Measurements from ENCODE around the gene TXNRD1. TPM values are rescaled to one million over a fixed set of nuclear protein-coding genes. Genes with fewer than 3 reads are reported as not detected.

Gene TXNRD1
- total and polyA plus RNA-seq, 2 donors (not counting 1 experiment from before 2014, with no cell fraction given), result 436 to 1,000 TPM

GRCh38 chr12:104167519-104168458 lies 47.8 kb upstream of the TXNRD1 start:
- no peak overlapping the region for H3K9ac ChIP-seq (ENCODE audit: insufficient read depth, low read length)
- DNase-seq (ENCODE audit: low read depth in 2 of 2), result no peak
- no peaks in the 10 kb centered on the region for H3K9me3 ChIP-seq (ENCODE audit: control insufficient read depth, insufficient read depth, low read depth, low read length)
- H3K79me2 ChIP-seq (ENCODE audit: control insufficient read depth, insufficient read depth, low read length), result no peaks in the 10 kb centered on the region
- no peaks in the 10 kb centered on the region for H3K27me3 ChIP-seq (ENCODE audit: control insufficient read depth, insufficient read depth, low read length)
- H4K20me1 ChIP-seq (ENCODE audit: control insufficient read depth, extremely low read depth, insufficient read depth, low read length), result no peaks in the 10 kb centered on the region
- TF ChIP-seq CTCF (conservative IDR thresholded peaks at IDR 0.05 in 1 of 2, IDR thresholded peaks at IDR 0.05 in 1 of 2; ENCODE audit: low read depth in 1 of 2, low read length in 2 of 2) (no peak), EZH2 (IDR thresholded peaks at IDR 0.05; ENCODE audit: low read length, missing control alignments) (no peak)
- H3K4me1 ChIP-seq (ENCODE audit: control insufficient read depth, extremely low read depth, insufficient read depth, low read length), result no peaks in the 10 kb centered on the region
- no peaks in the 10 kb centered on the region for H3K36me3 ChIP-seq (ENCODE audit: control insufficient read depth, insufficient read depth, low read length)
- no peak overlapping the region for H3K4me3 ChIP-seq (replicated peaks in 1 of 4; ENCODE audit: control extremely low read depth in 1 of 4, insufficient read depth in 1 of 4, low read depth in 3 of 4, low read length in 4 of 4)
- no peak overlapping the region for H3K4me2 ChIP-seq (ENCODE audit: extremely low read depth, insufficient read depth, low read length)
- H2AFZ ChIP-seq (ENCODE audit: low read length), result no peak overlapping the region
- no peak overlapping the region for H3K27ac ChIP-seq (ENCODE audit: insufficient read depth, low read length)

- H3K27me3 ChIP-seq (ENCODE audit: control insufficient read depth, insufficient read depth, low read length), result no peaks in the 10 kb centered on the region
- no peaks in the 10 kb centered on the region for H4K20me1 ChIP-seq (ENCODE audit: control insufficient read depth, extremely low read depth, insufficient read depth, low read length)
- H3K79me2 ChIP-seq (ENCODE audit: control insufficient read depth, insufficient read depth, low read length), result no peaks in the 10 kb centered on the region
- no peak overlapping the region for H3K4me2 ChIP-seq (ENCODE audit: extremely low read depth, insufficient read depth, low read length)
- H3K27ac ChIP-seq (ENCODE audit: insufficient read depth, low read length), result no peak overlapping the region
- no peak overlapping the region for H3K9ac ChIP-seq (ENCODE audit: insufficient read depth, low read length)
- no peak for DNase-seq (ENCODE audit: low read depth in 2 of 2)
- TF ChIP-seq CTCF (conservative IDR thresholded peaks at IDR 0.05 in 1 of 2, IDR thresholded peaks at IDR 0.05 in 1 of 2; ENCODE audit: low read depth in 1 of 2, low read length in 2 of 2) (no peak), EZH2 (IDR thresholded peaks at IDR 0.05; ENCODE audit: low read length, missing control alignments) (no peak)
- no peaks in the 10 kb centered on the region for H3K36me3 ChIP-seq (ENCODE audit: control insufficient read depth, insufficient read depth, low read length)
- no peak overlapping the region for H3K4me3 ChIP-seq (replicated peaks in 1 of 4; ENCODE audit: control extremely low read depth in 1 of 4, insufficient read depth in 1 of 4, low read depth in 3 of 4, low read length in 4 of 4)
- H3K4me1 ChIP-seq (ENCODE audit: control insufficient read depth, extremely low read depth, insufficient read depth, low read length), result no peaks in the 10 kb centered on the region
- H2AFZ ChIP-seq (ENCODE audit: low read length), result no peak overlapping the region
- no peaks in the 10 kb centered on the region for H3K9me3 ChIP-seq (ENCODE audit: control insufficient read depth, insufficient read depth, low read depth, low read length)
These were observed 47.0 kb upstream of the TXNRD1 start for GRCh38 chr12:104168596-104168995.

GRCh38 chr12:104171785-104172569 lies 43.6 kb upstream of the TXNRD1 start:
- no peak for DNase-seq (ENCODE audit: low read depth in 2 of 2)
- Histone ChIP-seq H3K27ac (ENCODE audit: insufficient read depth, low read length) (no peak overlapping the region), H3K79me2 (ENCODE audit: control insufficient read depth, insufficient read depth, low read length) (no peaks in the 10 kb centered on the region)

More at GRCh38 chr12:104171785-104172569, 43.6 kb upstream of the TXNRD1 start:
- H4K20me1 ChIP-seq (ENCODE audit: control insufficient read depth, extremely low read depth, insufficient read depth, low read length), result no peaks in the 10 kb centered on the region
- H3K9me3 ChIP-seq (ENCODE audit: control insufficient read depth, insufficient read depth, low read depth, low read length), result no peaks in the 10 kb centered on the region
- no peaks in the 10 kb centered on the region for H3K27me3 ChIP-seq (ENCODE audit: control insufficient read depth, insufficient read depth, low read length)
- no peak overlapping the region for H3K9ac ChIP-seq (ENCODE audit: insufficient read depth, low read length)
- TF ChIP-seq EZH2 (IDR thresholded peaks at IDR 0.05; ENCODE audit: low read length, missing control alignments) (no peak), CTCF (conservative IDR thresholded peaks at IDR 0.05 in 1 of 2, IDR thresholded peaks at IDR 0.05 in 1 of 2; ENCODE audit: low read depth in 1 of 2, low read length in 2 of 2) (no peak)
- H3K4me2 ChIP-seq (ENCODE audit: extremely low read depth, insufficient read depth, low read length), result no peak overlapping the region
- H2AFZ ChIP-seq (ENCODE audit: low read length), result no peak overlapping the region
- peaks cover 1% of the 10 kb centered on the region for H3K4me1 ChIP-seq (ENCODE audit: control insufficient read depth, extremely low read depth, insufficient read depth, low read length)
- no peaks in the 10 kb centered on the region for H3K36me3 ChIP-seq (ENCODE audit: control insufficient read depth, insufficient read depth, low read length)
- H3K4me3 ChIP-seq (replicated peaks in 1 of 4; ENCODE audit: control extremely low read depth in 1 of 4, insufficient read depth in 1 of 4, low read depth in 3 of 4, low read length in 4 of 4), result no peak overlapping the region
